GM21381 (cell line): ENCODE measurements around the gene VGLL4.

Experiments used
- ATAC-seq: cut with Tn5 transposase; IDR thresholded peaks from one replicate; pipeline ENCODE4 v1.9.1; 2021; ENCODE audit warnings: mild to moderate bottlenecking, moderate library complexity; ENCODE audit not compliant: unreplicated experiment

Gene VGLL4

GRCh38 chr3:11653298-11654055 is 9.8 kb upstream of the VGLL4 start:
- ATAC-seq: no peak

- ATAC-seq: no peak
Measured at GRCh38 chr3:11651900-11652299, 8.2 kb upstream of the VGLL4 start.

GRCh38 chr3:11651477-11651876 is 7.8 kb upstream of the VGLL4 start:
- ATAC-seq: no peak

GRCh38 chr3:11650391-11650790 is 6.7 kb upstream of the VGLL4 start:
- no peak for ATAC-seq

- ATAC-seq: no peak
Measured at GRCh38 chr3:11648735-11649134, 5.0 kb upstream of the VGLL4 start.

GRCh38 chr3:11643201-11643603 is 513 bp downstream of the VGLL4 start:
- ATAC-seq: peak; percentile 6

- ATAC-seq: peak; percentile 68
Measured at GRCh38 chr3:11642431-11643191, 1.1 kb downstream of the VGLL4 start.

- ATAC-seq: no peak
Measured at GRCh38 chr3:11641683-11642430, 1.9 kb downstream of the VGLL4 start.

GRCh38 chr3:11641316-11641682 is 2.4 kb downstream of the VGLL4 start:
- ATAC-seq: no peak

GRCh38 chr3:11640009-11640673 is 3.6 kb downstream of the VGLL4 start:
- ATAC-seq: no peak

GRCh38 chr3:11638495-11639358 is 5.0 kb downstream of the VGLL4 start:
- no peak for ATAC-seq

- ATAC-seq: no peak
Measured at GRCh38 chr3:11637901-11638458, 5.7 kb downstream of the VGLL4 start.

GRCh38 chr3:11636394-11636770 is 7.3 kb downstream of the VGLL4 start:
- no peak for ATAC-seq

- ATAC-seq: no peak
Measured at GRCh38 chr3:11635680-11636393, 7.9 kb downstream of the VGLL4 start.

GRCh38 chr3:11634974-11635612 is 8.6 kb downstream of the VGLL4 start:
- no peak for ATAC-seq

- no peak for ATAC-seq
Measured at GRCh38 chr3:11634081-11634635, 9.6 kb downstream of the VGLL4 start.

- no peak for ATAC-seq
Measured at GRCh38 chr3:11632966-11633365, 10.7 kb downstream of the VGLL4 start.

GRCh38 chr3:11632564-11632963 is 11.2 kb downstream of the VGLL4 start:
- no peak for ATAC-seq
